Stimulated activated CD8-positive, alpha-beta memory T cell treated with anti-CD3 and anti-CD28 coated beads, Interleukin-15, amount 100 ng/mL, for 48 hours (primary cell): ENCODE measurements around the gene DDX20.
A peak's percentile ranks its signal among the peaks of the same experiment; 100 is the strongest.
"Not testable (repeated sequence)": the region's sequence is repeated elsewhere in the genome, so short reads cannot be mapped to it uniquely, and the experiment has no call there.

Experiments used
- DNase-seq, 2 donors: peaks; one replicate each; pipeline ENCODE4 v3.0.0-alpha.2; 2020; ENCODE audit warnings: low read depth in 2 of 2

The DDX20 gene

DNA sequence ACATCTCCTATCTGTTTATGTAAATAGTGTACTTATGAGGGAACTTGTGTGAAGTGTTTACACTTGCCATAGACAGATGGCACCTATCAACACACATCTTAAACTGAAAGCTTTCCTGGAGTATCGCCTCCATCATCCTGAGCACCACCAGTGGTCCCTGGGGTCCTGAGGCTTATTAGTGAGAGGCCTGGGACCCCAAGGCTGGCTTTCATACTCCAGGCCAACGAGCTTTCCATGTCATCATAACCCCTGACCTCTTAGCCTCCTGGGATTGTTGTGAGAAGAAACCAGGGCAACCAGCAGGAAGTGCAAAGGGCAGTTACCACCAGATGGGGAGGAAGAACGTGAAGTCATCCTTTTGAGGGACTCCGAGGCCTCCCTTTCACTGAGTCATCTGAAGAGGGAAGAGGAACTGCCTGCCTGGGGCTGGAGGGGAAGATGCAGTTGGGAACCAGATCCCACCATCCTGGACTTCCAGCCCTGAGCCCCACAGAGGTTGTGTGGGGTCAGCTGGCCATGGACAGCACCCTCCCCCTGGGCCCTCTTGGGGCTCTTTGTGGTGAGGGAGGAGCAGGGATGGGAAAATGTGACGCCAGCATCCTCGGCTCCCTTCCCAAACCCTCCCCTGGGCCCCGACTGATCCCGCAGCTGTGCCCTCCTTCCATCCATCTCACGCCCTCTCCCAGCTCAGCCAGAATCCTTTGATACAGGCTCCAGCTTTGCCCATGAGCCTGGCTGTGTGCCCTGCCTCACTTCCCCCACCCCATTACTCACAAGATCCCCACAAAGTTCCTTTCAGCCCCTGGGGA lies 22.3 kb upstream of the DDX20 start:
- DNase-seq = no peak

DNA sequence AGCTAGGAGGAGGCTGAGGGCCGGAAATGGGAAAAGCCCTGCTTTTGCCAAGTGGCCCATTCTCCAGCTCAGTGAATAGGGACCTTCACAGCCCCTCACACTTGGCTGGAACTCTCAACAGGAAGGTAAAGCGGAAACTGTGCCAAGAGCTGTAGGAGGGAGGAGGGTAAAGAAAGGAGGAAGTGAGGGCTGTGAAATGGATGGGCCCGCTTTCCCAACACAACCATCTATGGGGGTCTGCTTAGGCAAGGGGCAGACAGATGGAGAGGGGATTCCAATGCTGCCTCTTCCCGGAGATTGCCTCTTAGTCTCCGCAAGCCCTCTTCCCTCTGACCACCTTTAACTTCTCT lies 21.7 kb upstream of the DDX20 start:
- DNase-seq = no peak

GRCh38 chr1:111734426-111734825 lies 21.3 kb upstream of the DDX20 start:
- no peak for DNase-seq

GRCh38 chr1:111734856-111735255 lies 20.8 kb upstream of the DDX20 start:
- DNase-seq = no peak

DNA sequence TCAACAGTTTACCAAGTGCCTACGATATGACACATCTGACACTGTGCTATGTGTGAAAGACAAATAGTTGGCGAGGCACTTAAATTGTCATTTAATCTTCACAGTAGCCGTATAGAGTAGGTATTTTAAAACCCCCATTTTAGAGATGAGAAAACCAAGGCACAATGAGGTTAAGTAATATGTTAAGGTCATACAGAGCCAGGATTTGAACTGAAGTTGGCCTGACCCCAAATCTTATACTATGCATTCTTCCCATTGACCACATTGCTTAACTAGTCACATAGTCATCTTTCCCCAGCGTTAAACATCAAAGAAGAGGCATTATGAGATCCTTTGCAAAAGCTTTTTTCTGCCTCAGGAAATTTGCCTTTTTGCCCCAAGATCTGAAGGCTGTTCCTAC lies 20.4 kb upstream of the DDX20 start:
- DNase-seq = no peak

GRCh38 chr1:111735858-111736544 lies 19.7 kb upstream of the DDX20 start:
- DNase-seq = no peak

DNA sequence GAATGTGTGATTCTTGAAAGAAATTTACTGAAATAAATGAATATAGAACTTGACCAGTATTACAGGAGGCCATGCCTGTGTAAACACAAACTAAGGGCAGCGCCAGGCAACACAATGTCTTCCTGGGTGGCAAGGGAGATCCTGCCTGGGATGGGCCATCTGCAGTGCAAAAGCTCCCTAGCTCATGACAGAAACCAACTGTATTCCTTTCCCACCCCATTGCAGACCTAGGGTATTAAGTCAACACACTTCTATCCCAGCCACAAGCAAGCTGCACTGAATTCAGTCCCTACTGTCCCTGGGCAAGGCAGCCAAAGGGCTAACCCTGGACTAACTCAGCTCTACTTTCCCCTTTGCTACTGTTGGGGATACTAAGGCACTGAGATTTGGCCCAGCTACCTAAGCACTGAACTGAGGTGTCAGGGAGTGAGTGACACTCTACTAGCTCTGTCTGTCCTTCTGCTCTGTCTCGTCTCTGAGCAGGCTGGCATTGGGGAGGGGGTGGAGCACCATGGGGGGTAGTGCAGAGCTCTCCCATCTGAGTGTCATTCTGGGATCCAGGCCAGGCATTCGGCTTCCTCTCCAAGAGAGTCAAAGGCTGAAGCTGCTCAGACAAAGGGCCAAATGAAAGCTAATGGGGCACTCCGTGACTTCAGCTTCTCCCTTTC lies 19.0 kb upstream of the DDX20 start:
- DNase-seq = no peak

DNA sequence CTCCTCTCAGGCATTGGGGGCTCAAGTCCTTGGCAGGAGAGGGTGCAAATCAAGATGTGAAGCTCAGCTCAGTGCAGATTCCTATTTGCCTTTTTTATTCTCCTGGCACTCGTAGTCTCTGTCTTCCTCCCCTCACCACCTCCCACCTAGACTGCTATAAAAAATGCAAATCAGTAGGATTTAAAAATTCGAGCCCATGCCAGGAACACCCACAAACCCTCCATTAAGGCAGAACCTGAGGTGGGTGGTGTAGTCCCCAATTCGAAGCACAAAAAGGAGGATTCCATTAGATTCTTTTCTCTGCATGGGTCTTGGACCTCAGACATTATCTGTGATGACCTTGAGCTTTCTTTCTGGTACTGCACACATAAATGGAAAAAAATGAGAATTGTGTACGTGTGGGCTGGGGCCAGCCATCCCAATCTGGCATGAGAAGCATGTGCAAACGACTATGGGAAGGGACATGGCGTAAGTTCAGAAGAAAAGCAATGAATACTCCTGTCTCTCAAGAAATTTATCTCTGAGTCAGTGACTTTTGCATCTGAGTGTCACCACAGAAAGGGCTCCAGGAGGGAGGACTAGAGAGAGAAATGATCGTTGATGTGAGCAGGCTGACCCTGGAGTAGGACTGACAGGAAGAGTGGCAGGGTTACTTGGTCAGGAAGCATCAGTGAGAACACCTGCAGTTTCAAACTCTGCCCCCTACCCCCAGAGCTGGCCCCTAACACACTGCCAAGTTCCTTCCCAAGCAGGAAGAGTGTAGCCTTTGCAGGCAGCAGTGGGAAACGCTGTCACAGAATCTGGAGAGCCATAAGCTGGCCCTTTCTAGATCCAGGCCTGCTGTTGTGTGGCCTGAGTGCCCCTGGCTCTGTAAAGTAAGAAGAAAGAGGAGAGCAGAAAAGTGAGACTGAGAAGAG lies 18.2 kb upstream of the DDX20 start:
- no peak for DNase-seq

DNA sequence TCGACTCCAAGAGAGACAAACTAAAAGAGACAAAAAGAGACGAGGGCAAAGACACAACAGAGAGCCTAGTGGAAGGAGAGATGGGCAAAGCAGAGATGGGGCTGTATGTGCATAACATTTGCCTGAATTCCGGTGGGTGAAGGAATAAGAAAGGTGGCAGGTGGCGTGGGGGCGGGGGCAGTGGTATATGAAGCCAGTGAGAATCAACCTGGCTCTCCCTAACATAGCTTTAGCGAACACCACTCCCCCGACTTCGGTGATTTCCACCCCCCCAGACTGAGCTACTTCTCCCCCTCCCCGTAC lies 17.6 kb upstream of the DDX20 start:
- no peak for DNase-seq

GRCh38 chr1:111738436-111739193 lies 17.1 kb upstream of the DDX20 start:
- DNase-seq = peak in 1 of 2 donors; percentile 37

- peak; percentile 76 to 78 for DNase-seq
These were observed 16.3 kb upstream of the DDX20 start, which contains the start of gene INKA2 for GRCh38 chr1:111739194-111739924. TSS of gene INKA2 (minus strand) at chr1:111739395. CDS start at chr1:111739242, 153 bp downstream.

- no peak for DNase-seq
These were observed 15.6 kb upstream of the DDX20 start for GRCh38 chr1:111739925-111740765.

- DNase-seq = not testable (repeated sequence)
These were observed 13.4 kb upstream of the DDX20 start for GRCh38 chr1:111742292-111742691.

- no peak for DNase-seq
These were observed 12.7 kb upstream of the DDX20 start for GRCh38 chr1:111742938-111743549.

DNA sequence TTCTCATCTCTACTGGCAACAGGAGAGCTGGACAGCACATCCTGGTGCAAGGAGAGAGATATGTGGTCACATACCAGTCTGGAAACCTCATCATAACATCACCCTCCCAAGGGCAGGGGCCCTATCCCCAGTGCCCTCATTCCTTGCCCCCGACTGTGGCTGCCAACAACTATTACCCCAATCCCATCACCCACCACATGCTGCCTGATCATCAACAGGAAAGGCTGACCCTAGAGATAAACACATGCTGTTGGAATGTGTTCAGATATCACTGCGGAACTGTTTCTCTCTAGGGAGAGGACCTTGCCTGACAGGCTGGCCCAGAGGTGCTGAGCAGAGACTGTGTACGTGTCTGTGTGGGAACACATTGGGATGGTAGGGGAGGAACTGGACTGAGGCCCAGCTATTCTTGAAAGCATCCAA lies 12.0 kb upstream of the DDX20 start:
- DNase-seq = no peak

DNA sequence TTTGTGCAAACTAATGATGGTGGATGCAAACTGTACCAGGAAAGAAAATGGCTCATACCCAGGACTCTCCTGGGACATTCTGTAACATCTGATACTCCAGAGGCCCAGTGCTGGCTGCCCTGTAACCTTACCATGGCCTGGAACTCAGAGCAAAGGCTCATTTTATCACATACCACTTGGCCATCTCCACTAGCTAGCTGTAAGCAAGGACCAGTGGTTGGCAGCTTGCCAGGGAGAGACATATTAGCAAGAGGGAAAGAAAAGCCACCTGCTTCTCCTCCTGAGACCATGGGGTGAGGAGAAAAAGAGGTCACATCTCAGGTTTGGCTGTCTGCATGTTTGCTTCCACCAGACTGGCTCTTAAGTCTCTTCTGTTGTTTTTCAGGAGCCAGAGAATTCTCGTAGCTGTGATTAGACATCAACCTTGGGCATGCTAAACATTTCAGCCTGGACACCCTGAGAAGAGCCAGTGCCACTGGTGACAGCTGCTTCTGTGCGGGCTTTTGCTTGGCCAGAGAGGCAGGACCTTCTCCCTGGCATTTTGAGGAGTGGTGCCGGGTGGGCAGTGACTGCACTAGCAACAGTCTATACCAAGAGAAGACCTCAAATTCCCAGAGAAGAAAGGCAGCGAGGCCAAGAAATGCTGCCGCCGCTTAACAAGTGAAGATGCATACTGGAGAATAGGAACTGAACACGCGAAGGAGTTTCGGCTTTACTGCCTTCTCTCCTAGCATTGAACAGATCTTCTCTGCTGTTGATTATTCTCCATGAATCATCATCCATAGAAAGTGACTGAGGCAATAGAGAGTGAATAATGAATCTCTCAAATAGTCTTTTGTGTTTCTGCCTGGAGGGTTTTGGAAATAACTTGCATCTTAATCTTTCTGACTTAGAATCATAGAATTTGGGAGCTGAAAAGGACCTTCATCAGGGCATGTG lies 9.8 kb upstream of the DDX20 start:
- DNase-seq = no peak

DNA sequence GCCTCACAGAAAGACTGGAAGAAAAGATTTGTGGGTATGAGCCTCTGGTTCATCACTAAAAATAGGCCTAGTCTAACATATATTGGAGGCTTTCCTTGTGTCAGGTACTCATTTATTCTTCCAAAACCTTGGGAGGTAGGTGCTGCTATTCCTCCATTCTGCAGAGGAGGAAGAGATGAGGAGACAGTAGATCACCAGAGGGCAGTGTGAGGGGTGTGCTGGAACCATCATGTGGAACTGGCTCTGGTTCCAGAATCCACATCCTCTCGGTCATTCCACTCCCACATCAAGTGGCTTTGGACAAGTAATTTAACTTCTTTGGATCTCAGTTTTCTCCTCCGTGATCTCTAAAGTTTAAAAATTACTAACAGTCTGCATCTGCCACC lies 9.1 kb upstream of the DDX20 start:
- no peak for DNase-seq

DNA sequence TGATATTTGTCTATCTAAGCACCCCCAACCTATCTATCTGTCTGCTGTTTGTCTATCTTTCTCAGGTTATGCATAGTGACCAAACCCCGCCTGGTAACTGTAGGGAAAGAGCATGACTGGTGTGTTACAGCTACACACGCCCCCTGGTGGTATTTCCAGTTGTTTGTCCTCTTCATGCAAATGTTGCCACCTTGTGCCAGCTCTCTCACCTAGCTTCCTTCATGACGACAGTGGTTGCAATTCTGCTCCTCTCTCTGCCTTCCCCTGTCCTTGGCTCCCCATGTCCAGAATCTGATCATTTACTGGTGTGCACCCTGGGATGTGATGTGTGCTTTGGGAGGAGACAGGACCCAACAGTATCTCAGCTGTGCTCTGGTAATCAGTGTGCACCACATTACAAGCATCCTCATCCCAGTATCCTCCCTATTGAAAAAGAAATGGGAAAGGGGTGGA lies 8.4 kb upstream of the DDX20 start:
- DNase-seq = peak; percentile 35 to 54
